HG02642 (cell line): Measurements from ENCODE around the gene PIP5K1C.

Experiments
- ATAC-seq: cut with Tn5 transposase; IDR thresholded peaks from one replicate; pipeline ENCODE4 v1.9.1; 2021; ENCODE audit warnings: mild to moderate bottlenecking; ENCODE audit not compliant: unreplicated experiment, poor library complexity

The PIP5K1C gene

DNA sequence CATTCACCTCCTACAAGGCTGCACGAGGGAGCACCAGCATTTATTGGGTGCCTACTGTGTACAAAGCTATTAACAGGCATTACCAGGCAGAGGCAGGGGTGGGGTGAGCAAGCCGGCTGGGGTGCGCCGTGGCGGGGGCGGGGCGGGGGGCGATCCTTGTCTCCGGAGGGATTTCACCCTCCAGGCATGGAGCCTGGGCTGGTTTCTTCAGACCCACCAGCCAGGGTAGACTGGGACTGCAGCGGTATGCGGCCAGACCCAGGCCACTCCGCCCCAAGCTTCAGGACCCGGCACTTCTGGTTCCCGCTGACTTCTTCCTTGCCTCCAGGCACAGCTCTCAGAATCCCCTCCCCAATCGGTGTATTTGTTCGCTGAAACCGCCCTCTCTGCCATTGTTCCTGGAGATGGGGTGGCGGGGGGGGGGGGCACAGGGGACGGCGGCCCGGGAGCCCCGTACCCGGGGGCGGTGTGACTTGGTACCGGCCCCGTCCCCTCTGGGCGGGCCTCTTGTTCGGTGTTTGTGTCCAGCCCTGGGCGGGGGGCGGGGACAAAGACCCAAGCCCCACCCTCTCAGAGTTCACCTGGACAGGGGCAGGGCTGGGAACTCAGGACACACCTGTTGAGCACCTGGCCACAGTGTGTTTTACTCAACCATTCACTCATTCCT is 22.3 kb upstream of the PIP5K1C start:
- ATAC-seq = no peak

- ATAC-seq = no peak
Observed at GRCh38 chr19:3721887-3722442, 21.7 kb upstream of the PIP5K1C start.

DNA sequence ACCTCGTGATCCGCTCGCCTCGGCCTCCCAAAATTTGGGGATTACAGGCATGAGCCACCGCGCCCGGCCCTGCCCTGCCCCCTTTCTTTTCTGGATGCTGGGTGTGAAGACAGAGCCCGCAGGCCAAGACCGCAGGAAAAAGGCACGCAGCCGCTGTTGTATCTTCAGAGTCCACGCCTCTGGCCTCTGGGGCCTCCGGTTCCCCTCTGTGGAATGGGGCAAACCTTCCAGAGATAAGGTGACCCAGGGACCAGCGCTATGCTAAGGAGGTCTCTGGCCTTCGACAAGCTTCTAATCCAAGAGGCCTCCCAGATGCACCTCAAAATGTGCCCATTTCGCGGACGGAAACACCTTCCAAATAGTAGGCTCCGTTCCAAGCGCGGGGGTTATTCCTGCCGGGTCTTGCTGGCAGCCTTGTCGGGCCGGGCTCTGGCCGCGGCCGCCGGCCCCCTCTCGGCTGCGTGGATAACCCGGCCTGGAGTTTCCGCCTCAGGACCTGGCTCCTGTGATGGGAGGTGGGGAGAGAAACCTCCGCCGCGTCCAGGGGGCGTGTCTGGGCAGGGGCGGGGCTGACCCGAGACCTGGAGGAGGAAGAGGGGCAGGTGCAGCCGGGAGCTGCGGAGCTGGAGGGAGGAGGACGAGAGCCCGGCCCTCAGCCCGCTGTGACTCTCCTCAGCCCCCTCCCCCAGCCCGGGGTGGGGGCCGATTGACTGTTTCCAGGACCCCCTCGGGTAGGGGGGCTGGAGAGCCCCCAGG is 21.0 kb upstream of the PIP5K1C start:
- no peak for ATAC-seq

DNA sequence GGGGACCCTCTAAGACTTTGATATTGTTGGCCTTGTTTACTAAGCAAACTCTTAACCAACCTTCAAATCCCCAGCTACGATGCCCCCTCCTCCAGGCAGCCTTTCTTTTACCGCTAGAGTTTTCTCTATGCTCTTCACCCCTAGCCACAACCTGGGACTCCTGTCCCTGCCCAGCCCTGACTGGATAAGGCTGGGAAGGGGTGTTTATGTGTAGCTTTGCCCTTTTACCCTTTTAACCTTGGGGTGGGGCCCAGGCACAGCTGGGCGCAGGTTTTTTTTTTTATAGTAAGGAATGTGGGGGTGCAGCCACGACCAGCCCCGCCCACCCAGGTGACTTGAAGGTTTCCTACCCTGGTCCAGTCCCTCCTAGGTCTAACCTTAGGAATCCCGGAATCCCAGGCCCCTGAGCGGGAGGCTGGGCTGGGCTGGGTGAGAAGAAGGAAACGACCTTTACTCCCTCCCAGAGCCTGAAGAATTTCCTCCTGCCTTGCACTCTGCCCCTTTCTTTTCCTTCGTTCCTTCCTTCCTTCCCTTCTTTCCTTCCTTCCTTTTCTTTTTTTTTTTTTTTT is 20.2 kb upstream of the PIP5K1C start:
- no peak for ATAC-seq

GRCh38 chr19:3719868-3720267 is 19.6 kb upstream of the PIP5K1C start:
- no peak for ATAC-seq

- ATAC-seq = no peak
Observed at GRCh38 chr19:3716147-3716668, 15.9 kb upstream of the PIP5K1C start.

GRCh38 chr19:3712663-3713611 is 12.7 kb upstream of the PIP5K1C start:
- no peak for ATAC-seq

GRCh38 chr19:3710265-3710812 is 10.1 kb upstream of the PIP5K1C start:
- no peak for ATAC-seq

GRCh38 chr19:3708207-3708931 is 8.1 kb upstream of the PIP5K1C start, which contains the start of gene TJP3:
Gene TJP3 (plus strand): TSS chr19:3708384. CDS start chr19:3728433, 20,049 bp downstream.
- ATAC-seq = no peak

DNA sequence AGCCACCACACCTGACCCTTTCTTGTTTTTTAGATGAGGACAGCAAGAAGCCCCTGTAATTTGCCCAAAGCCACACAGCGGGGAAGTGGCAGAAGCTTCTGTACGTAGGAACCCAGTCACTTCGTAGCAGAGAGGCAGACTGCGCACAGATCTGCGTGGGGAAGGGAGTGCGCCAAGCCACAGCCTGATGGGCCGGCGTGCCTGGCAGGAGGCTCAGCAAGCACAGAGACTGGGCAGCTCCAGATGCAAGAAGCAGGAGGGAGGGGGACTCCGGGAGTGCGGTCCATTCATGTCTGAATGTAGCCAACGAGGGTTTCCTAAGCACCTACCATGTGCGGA is 7.6 kb upstream of the PIP5K1C start:
- no peak for ATAC-seq

GRCh38 chr19:3701200-3701599 is 932 bp upstream of the PIP5K1C start:
- ATAC-seq = no peak

- peak; percentile 22 for ATAC-seq
Observed at GRCh38 chr19:3699741-3700241, 477 bp downstream of the PIP5K1C start.

- ATAC-seq = no peak
Observed at GRCh38 chr19:3698974-3699740, 1.1 kb downstream of the PIP5K1C start.

DNA sequence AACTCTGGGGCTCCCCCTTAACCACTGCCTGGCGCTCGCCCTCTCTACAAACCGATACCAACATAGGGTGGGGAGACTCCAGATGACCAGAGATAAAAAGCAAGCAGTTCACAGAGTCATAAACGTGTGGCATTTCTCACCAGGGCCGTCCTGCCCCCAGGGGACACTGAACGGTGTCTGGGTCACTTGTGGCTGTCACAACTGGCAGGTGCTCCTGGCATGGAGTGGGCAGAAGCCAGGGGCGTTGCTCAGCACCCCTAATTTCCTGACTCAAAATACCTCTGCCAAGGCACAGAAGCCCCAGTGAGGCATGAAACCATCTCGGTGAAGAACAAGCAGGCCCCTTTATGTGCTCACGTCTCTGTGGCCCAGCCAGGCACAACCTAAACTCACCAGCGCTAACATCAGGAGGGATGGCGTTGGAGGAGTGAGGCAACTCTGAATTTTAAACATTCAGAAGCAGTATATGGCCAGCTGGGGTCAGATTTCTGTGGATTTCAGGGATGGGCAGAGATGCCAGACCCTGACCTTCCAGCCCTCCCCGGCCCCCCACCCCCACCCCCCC is 1.8 kb downstream of the PIP5K1C start:
- no peak for ATAC-seq

DNA sequence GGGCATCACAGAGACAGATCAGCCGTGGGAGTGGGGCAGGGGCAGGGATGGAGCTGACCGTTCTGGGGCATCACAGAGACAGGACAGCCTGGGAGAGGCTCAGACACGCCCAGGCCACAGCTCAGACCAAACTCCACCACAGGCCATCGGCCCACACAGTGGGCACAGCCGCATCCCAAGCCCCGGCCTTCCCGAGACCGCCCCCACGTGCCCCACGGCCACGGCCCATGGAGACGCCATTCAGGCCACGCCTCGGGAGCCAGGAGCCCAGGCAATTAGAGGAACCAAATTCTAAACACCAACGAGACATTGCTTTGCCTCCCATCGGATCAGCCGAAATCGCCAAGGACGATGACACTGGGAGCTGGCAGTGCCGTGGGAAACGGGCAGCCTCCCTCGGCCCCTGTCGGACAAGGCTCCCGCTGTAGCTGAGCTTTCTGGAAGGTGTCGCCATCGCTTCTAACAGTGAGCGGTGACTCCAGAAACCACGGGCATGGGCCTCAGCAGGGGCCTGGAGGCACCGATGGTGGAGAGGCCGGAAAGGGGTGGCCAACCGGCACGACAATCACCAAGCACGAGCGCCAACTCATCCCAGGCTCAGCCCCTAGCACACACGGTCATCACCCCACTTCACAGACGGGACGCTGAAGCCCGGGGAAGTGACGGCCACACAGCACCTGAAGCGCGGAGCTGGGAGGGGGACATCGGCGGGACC is 2.4 kb downstream of the PIP5K1C start:
- ATAC-seq = no peak

DNA sequence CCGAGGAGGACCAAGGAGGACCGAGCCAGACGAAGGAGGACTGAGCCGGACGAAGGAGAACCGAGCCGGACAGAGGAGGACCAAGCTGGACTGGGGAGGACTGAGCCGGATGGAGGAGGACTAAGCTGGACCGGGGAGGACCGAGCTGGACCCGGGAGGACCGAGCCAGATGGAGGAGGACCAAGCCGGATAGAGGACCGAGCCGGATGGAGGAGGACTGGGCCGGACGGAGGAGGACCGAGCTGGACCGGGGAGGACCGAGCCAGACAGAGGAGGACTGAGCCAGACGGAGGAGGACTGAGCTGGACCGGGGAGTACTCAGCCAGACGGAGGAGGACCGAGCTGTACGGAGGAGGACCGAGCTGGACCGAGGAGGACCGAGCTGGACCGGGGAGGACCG is 3.2 kb downstream of the PIP5K1C start:
- no peak for ATAC-seq

- no peak for ATAC-seq
Observed at GRCh38 chr19:3696660-3696995, 3.6 kb downstream of the PIP5K1C start.
